Neutrophil (primary cell): ENCODE measurements around the gene OR1I1.

ENCODE experiments used
- H3K27ac ChIP-seq: fragments of 200-600 bp; sonication (generic); 2 replicates; pipeline ENCODE4 v1.5.1; 2016; ENCODE audit warnings: mild to moderate bottlenecking, moderate library complexity
- H3K27me3 ChIP-seq: fragments of 200-600 bp; sonication (generic); 2 replicates; pipeline ENCODE4 v1.6.0; 2016; ENCODE audit warnings: mild to moderate bottlenecking
- H3K36me3 ChIP-seq: fragments of 200-600 bp; sonication (generic); 2 replicates; pipeline ENCODE4 v1.5.1; 2017
- H3K4me1 ChIP-seq, 2 experiments: fragments of 200-600 bp in 1 of 2; sonication (generic) in 1 of 2; 1 replicate in 1 of 2; 2 replicates in 1 of 2; pipeline versions ENCODE4 v1.5.1 to v1.6.1; 2013 to 2016; ENCODE audit warnings: low read depth in 1 of 2, low read length in 1 of 2, mild to moderate bottlenecking in 1 of 2, moderate library complexity in 1 of 2; ENCODE audit not compliant: control insufficient read depth in 1 of 2, insufficient read depth in 1 of 2
- H3K4me3 ChIP-seq, 2 experiments: fragments of 200-600 bp in 1 of 2; sonication (generic) in 1 of 2; 1 replicate in 1 of 2; 2 replicates in 1 of 2; pipeline ENCODE4 v1.5.1; 2013 to 2016; ENCODE audit warnings: low read depth in 1 of 2, low read length in 1 of 2, mild to moderate bottlenecking in 1 of 2, moderate library complexity in 1 of 2
- H3K9me3 ChIP-seq: fragments of 200-600 bp; sonication (generic); 2 replicates; pipeline ENCODE4 v1.5.1; 2016
- CTCF ChIP-seq: fragments of 200-600 bp; sonication (generic); IDR thresholded peaks from 2 replicates; pipeline ENCODE4 v1.5.1; 2016; ENCODE audit warnings: antibody characterized with exemption

Gene OR1I1

DNA sequence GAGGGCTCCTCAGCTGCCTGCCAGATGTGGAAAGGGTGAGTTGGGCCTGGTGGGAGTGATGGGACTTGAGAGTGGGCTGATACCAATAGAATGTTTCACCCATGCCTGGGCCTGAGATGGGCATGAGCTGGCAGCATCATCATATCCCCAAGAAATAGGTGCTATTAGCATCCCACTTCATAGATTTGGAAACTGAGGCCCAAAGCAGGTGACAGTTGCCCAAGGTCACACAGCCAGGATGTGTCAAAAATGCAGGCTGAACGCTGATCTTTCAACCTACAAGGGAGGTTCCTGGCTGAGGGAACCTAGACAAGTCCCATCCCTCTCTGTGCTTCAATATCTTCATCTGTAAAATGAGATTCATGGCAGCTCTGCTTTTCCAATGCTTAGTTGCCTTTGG is 29.7 kb downstream of the OR1I1 start:
- no peaks in the 10 kb centered on the region for H3K9me3 ChIP-seq
- peaks cover 26% of the 10 kb centered on the region for H3K27me3 ChIP-seq
- H3K4me1 ChIP-seq, result no peaks in the 10 kb centered on the region
- no peak for TF ChIP-seq CTCF
- peaks cover 23% of the 10 kb centered on the region for H3K36me3 ChIP-seq
- no peak overlapping the region for H3K4me3 ChIP-seq
- H3K27ac ChIP-seq, result no peak overlapping the region

- Histone ChIP-seq H3K27ac (no peak overlapping the region), H3K4me1 (no peaks in the 10 kb centered on the region), H3K4me3 (no peak overlapping the region), H3K36me3 (peaks cover 29% of the 10 kb centered on the region), H3K27me3 (peaks cover 20% of the 10 kb centered on the region), H3K9me3 (no peaks in the 10 kb centered on the region)
- no peak for TF ChIP-seq CTCF
Measured at GRCh38 chr19:15112385-15112784, 30.4 kb downstream of the OR1I1 start.

- H3K27ac ChIP-seq, result no peak overlapping the region
- H3K4me3 ChIP-seq, result no peak overlapping the region
- TF ChIP-seq CTCF, result no peak
- no peaks in the 10 kb centered on the region for H3K4me1 ChIP-seq
- H3K36me3 ChIP-seq, result peaks cover 38% of the 10 kb centered on the region
- H3K9me3 ChIP-seq, result no peaks in the 10 kb centered on the region
- H3K27me3 ChIP-seq, result peaks cover 9% of the 10 kb centered on the region
Measured at GRCh38 chr19:15113245-15114152, 31.5 kb downstream of the OR1I1 start.

DNA sequence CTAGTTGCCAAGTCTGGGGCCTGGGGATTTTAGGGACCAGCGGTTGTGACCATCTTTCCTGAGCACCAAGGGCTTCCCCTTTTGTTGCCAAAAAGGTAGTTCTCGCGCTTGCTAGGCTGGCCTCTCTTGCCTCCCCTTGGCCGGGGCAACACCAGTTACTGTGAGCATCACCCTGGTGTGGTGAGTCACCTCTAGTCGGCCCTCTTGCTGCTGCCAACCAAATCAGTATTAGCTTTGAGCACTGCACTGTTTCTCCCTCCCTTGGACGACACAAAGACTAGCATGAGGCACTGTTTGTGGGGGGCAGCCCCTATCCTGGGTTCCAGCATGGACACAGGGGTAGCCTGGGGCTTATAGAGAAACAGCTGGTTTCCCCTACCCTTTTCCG is 32.1 kb downstream of the OR1I1 start:
- Histone ChIP-seq H3K27me3 (peaks cover 2% of the 10 kb centered on the region), H3K4me1 (no peaks in the 10 kb centered on the region), H3K9me3 (no peaks in the 10 kb centered on the region), H3K36me3 (peaks cover 45% of the 10 kb centered on the region), H3K27ac (no peak overlapping the region), H3K4me3 (no peak overlapping the region)
- no peak for TF ChIP-seq CTCF

GRCh38 chr19:15115080-15115479 is 33.1 kb downstream of the OR1I1 start:
- Histone ChIP-seq H3K27me3 (no peaks in the 10 kb centered on the region), H3K4me3 (no peak overlapping the region), H3K4me1 (no peaks in the 10 kb centered on the region), H3K9me3 (no peaks in the 10 kb centered on the region), H3K36me3 (peaks cover 52% of the 10 kb centered on the region), H3K27ac (no peak overlapping the region)
- TF ChIP-seq CTCF, result no peak
